Bronchial epithelial cell (primary cell): Measurements from ENCODE around the gene FKBP2. TPM values are rescaled to one million over a fixed set of nuclear protein-coding genes. Genes with fewer than 3 reads are reported as not detected.
A peak's percentile ranks its signal among the peaks of the same experiment; 100 is the strongest.

ENCODE experiments used
- DNase-seq: peaks from one replicate; pipeline ENCODE4 v3.0.0-alpha.2; 2010; ENCODE audit warnings: low read depth
- FAIRE-seq: peaks from 2 replicates; lab custom pipeline; 2011; peaks lifted over from hg19 to GRCh38; lab: Jason Lieb, UNC
- H3K27me3 ChIP-seq: 2 replicates; pipeline ENCODE4 v1.5.1; 2011; ENCODE audit warnings: low read length; ENCODE audit not compliant: control insufficient read depth, insufficient read depth
- H3K36me3 ChIP-seq: 2 replicates; pipeline ENCODE4 v1.5.1; 2011; ENCODE audit warnings: low read length; ENCODE audit not compliant: control insufficient read depth, insufficient read depth
- H3K4me3 ChIP-seq: 2 replicates; pipeline ENCODE4 v1.5.1; 2011; ENCODE audit warnings: mild to moderate bottlenecking, low read depth, low read length, control low read depth
- total RNA-seq: library from RNA; depleted of rRNA; stranded (reverse); fragments of >200 nt; gene quantifications from 2 replicates; pipeline ENCODE4 v1.2.1, GENCODE V29; 2014
- TF ChIP-seq, protein P1 (sequence below): IDR thresholded peaks from 2 replicates; pipeline ENCODE4 v1.5.1; 2011; ENCODE audit warnings: mild to moderate bottlenecking, moderate library complexity, low read length, control low read depth, inconsistent platforms; ENCODE audit not compliant: insufficient read depth, severe bottlenecking

Gene FKBP2
- total RNA-seq, 1 donor from 2014 or later, result 45.0 TPM

DNA sequence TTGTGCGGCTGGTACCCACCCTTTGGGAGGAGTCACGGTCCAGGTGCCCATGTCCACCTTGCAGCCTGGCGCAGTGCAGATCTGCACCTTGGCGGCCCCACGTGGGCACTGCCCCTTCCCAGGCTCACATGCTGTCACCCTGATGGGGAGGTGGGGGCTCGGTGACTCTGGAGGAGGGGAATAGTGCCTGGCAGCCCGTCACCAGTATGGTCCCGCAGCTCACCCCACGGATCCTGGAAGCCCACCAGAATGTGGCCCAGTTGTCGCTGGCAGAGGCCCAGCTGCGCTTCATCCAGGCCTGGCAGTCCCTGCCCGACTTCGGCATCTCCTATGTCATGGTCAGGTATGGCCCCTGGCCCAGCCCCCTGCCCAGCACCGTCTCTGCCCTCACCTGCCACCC, 20.1 kb upstream of the FKBP2 start:
- TF ChIP-seq, protein P1, sequence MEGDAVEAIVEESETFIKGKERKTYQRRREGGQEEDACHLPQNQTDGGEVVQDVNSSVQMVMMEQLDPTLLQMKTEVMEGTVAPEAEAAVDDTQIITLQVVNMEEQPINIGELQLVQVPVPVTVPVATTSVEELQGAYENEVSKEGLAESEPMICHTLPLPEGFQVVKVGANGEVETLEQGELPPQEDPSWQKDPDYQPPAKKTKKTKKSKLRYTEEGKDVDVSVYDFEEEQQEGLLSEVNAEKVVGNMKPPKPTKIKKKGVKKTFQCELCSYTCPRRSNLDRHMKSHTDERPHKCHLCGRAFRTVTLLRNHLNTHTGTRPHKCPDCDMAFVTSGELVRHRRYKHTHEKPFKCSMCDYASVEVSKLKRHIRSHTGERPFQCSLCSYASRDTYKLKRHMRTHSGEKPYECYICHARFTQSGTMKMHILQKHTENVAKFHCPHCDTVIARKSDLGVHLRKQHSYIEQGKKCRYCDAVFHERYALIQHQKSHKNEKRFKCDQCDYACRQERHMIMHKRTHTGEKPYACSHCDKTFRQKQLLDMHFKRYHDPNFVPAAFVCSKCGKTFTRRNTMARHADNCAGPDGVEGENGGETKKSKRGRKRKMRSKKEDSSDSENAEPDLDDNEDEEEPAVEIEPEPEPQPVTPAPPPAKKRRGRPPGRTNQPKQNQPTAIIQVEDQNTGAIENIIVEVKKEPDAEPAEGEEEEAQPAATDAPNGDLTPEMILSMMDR, result no peak
- H3K27me3 ChIP-seq, result no peaks in the 10 kb centered on the region
- H3K36me3 ChIP-seq, result peaks cover 13% of the 10 kb centered on the region
- no peak overlapping the region for H3K4me3 ChIP-seq
- DNase-seq (no peak), FAIRE-seq (no peak)

GRCh38 chr11:64222651-64223000, 18.3 kb upstream of the FKBP2 start:
- FAIRE-seq, result no peak
- H3K27me3 ChIP-seq, result no peaks in the 10 kb centered on the region
- peaks cover 13% of the 10 kb centered on the region for H3K36me3 ChIP-seq
- TF ChIP-seq, protein P1, result no peak
- no peak overlapping the region for H3K4me3 ChIP-seq
- DNase-seq, result no peak

- Histone ChIP-seq H3K27me3 (no peaks in the 10 kb centered on the region), H3K4me3 (no peak overlapping the region), H3K36me3 (peaks cover 13% of the 10 kb centered on the region)
- DNase-seq (no peak), FAIRE-seq (no peak)
- TF ChIP-seq, protein P1, result no peak
Measured at GRCh38 chr11:64223001-64223651, 17.8 kb upstream of the FKBP2 start.

DNA sequence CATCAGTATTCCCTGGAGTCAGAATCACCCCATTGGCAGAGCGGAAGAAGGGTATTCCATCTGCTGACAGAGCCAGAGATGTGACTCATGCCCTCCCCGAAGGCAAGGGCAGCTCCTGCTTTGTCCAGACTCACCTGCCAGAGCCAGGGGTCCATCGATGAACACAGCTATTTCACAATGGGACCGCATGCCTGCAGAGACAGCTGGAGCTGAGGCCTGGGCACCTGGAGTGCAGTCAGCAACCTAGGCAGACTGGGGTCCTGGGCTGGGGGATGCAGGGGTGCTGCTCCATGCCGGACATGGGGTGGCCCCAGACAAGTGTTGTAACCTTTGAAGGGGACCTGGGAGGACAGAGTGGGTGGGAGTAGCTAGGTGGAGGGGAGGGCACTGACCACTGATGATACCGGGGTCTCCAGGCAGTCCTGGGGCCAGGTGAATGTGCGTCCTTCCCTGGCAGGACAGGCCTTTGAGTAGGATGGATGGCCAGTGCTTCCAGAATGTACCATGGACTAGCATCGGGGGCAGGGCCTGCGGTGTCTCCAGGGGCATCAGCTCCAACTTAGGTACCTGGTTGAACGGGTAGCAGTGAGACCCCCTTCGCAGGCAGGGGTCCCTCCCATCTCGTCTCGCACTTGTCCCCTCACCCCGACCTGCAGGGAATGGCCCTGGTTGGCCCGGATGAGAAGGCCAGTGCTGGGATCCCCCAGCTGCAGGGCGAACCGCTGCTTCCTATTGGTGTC, 16.6 kb upstream of the FKBP2 start:
- Histone ChIP-seq H3K36me3 (peaks cover 13% of the 10 kb centered on the region), H3K4me3 (no peak overlapping the region), H3K27me3 (no peaks in the 10 kb centered on the region)
- TF ChIP-seq, protein P1, result no peak
- DNase-seq (peak; percentile 67), FAIRE-seq (no peak)

DNA sequence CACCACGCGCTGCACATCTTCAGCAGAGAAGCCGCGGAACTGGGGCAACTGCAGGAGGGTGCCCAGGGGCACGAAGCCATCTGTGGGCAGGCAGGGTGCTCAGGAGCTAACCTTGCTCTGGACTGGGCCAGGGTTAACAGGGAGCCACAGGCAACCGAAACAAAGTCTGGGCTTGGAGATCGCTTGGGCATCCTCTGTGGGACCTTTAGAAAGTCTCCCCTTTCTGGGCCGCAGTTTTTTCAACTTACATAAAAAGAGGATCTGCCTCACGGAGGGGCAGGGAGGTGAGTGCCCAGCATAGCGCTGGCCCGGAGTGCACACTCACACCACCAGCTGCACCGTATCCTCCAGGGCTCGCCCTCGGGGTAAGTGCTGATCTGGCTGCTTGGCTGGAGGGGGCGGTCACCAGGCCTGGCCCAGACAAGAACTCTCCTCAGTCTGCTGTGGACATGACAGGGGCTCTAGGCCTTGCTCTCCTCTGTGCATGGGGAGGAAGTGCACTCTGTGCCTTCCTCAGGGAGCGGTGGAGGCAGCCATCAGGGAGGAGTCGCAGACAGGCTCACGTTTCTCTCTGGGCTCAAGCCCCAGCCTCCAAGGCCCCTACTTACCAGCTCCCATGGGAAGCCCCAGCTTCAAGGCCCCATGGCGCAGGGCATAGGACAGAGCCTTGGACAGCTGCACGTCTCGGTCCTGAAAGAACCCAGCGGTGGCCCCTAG, 15.8 kb upstream of the FKBP2 start:
- H3K36me3 ChIP-seq, result peaks cover 12% of the 10 kb centered on the region
- no peak for FAIRE-seq
- TF ChIP-seq, protein P1, result no peak
- DNase-seq, result no peak
- peak overlapping the region; percentile 65 for H3K4me3 ChIP-seq
- no peaks in the 10 kb centered on the region for H3K27me3 ChIP-seq
